ENCODE measurements around the gene DNLZ. TPM values are rescaled to one million over a fixed set of nuclear protein-coding genes. Genes with fewer than 3 reads are reported as not detected.

The DNLZ gene
- total RNA-seq, 4 donors from 2014 or later: 5.6 to 19.8 (median 13.5) TPM

DNA sequence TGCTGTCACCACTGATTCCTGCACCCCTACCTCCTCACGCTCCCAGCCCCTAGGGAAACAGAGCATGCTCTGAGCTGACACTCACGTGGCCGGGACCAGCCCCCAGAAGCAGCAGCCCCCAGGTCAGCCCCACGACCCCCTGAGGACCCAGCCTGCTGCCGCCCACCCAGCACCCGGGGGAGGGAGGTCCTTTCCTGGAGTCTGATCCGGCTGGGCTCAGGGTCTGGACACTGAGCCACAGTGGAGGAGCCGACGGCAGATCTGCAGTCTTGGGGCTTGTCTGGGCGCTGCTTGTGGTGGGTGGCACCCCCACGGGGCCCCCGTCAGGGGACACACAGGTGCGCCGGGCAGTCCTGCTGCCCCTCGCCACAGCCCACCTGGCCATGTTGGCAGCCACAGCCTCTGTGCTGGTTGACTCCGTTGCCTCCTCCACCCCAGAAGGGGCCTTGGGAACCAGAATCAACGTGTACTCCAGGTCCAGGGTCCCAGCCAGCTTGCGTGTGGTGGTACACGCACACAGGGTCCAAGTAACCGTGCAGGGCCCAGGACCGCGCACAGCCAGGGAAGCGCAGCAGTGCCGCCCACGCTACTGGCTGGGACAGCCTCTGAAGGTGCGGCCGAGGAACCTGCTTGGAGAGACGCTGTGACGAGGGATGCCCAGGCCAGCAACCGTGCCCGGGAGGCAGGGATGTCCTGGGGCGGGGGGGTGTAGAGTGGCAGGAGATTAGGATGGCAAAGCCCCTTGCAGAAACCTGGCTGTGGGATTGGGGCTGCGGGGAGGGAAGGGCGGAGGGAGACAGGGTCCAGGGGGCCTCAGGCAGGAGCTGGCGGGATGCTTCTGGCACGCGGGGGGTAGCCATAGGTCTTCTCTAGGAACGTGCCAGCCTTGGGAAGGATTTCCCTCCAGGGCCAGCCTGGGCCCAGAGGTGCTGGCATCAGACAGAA, 3.5 kb downstream of the DNLZ start:
- H3K27ac ChIP-seq: peak overlapping the region in 1 of 4 donors; percentile 91
- H3K36me3 ChIP-seq: no peaks in the 10 kb centered on the region

DNA sequence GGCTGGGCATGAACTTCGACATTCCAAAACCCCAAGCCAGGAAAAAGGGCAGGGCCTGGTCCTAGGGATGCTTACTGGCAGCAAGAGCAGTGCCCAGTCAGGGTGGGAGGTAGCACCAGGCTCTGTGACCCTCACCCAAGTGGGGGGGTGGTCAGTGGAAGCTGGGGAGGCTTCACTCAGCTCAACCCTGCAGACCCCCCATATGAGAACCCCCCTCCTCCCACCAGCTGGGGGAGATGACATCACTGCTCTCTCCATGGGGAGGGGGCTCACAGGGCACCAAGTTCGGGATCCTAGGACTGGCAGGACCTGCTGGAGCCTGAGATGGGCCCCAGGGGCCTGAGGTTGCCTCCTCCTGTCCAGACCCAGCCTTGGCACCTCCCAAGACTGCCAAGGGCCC, 4.7 kb downstream of the DNLZ start:
- Histone ChIP-seq H3K27me3 (no peaks in the 10 kb centered on the region), H3K27ac (no peak overlapping the region), H3K4me3 (no peak overlapping the region), H3K9me3 (peaks cover 0 to 6% (median 0%) of the 10 kb centered on the region in 4 donors), H3K4me1 (peaks cover under 1 to 21% (median 8%) of the 10 kb centered on the region in 4 donors), H3K36me3 (no peaks in the 10 kb centered on the region)
- TF ChIP-seq, protein P1, sequence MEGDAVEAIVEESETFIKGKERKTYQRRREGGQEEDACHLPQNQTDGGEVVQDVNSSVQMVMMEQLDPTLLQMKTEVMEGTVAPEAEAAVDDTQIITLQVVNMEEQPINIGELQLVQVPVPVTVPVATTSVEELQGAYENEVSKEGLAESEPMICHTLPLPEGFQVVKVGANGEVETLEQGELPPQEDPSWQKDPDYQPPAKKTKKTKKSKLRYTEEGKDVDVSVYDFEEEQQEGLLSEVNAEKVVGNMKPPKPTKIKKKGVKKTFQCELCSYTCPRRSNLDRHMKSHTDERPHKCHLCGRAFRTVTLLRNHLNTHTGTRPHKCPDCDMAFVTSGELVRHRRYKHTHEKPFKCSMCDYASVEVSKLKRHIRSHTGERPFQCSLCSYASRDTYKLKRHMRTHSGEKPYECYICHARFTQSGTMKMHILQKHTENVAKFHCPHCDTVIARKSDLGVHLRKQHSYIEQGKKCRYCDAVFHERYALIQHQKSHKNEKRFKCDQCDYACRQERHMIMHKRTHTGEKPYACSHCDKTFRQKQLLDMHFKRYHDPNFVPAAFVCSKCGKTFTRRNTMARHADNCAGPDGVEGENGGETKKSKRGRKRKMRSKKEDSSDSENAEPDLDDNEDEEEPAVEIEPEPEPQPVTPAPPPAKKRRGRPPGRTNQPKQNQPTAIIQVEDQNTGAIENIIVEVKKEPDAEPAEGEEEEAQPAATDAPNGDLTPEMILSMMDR (IDR thresholded peaks at IDR 0.05): no peak
- TF ChIP-seq POLR2A (IDR thresholded peaks at IDR 0.05): no peak
- no peak for DNase-seq

More for the DNA sequence above, 3.5 kb downstream of the DNLZ start:
- Histone ChIP-seq H3K4me1 (peaks cover 3 to 25% (median 10%) of the 10 kb centered on the region in 4 donors), H3K9me3 (peaks cover 0 to 10% (median 0%) of the 10 kb centered on the region in 4 donors), H3K27me3 (no peaks in the 10 kb centered on the region), H3K4me3 (no peak overlapping the region)
- no peak for DNase-seq
- TF ChIP-seq, protein P1 (IDR thresholded peaks at IDR 0.05): no peak
- TF ChIP-seq POLR2A (IDR thresholded peaks at IDR 0.05): no peak

DNA sequence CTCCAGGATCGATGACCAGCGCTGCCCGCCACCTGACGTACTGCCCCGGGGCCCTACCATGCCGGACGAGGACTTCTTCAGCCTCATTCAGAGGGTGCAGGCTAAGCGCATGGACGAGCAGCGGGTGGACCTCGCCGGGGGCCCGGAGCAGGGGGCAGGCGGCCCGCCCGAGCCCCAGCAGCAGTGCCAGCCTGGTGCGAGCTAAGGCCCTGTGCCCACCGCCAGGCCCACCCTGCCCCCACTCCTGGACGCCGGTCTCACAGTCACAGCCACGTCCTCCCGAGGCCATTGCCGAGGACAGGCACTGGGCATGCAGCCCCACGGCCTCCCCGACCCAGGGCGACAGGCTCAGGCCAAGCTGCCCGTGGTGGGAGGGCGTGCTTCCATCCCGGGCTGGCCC, 5.5 kb downstream of the DNLZ start:
- no peak for DNase-seq
- no peak overlapping the region for H3K4me3 ChIP-seq
- H3K36me3 ChIP-seq: no peaks in the 10 kb centered on the region
- no peak overlapping the region for H3K27ac ChIP-seq
- H3K4me1 ChIP-seq: peaks cover 0 to 18% (median 4%) of the 10 kb centered on the region in 4 donors
- no peaks in the 10 kb centered on the region for H3K9me3 ChIP-seq
- no peaks in the 10 kb centered on the region for H3K27me3 ChIP-seq
- TF ChIP-seq POLR2A (IDR thresholded peaks at IDR 0.05): no peak
- TF ChIP-seq, protein P1 (IDR thresholded peaks at IDR 0.05): no peak

DNA sequence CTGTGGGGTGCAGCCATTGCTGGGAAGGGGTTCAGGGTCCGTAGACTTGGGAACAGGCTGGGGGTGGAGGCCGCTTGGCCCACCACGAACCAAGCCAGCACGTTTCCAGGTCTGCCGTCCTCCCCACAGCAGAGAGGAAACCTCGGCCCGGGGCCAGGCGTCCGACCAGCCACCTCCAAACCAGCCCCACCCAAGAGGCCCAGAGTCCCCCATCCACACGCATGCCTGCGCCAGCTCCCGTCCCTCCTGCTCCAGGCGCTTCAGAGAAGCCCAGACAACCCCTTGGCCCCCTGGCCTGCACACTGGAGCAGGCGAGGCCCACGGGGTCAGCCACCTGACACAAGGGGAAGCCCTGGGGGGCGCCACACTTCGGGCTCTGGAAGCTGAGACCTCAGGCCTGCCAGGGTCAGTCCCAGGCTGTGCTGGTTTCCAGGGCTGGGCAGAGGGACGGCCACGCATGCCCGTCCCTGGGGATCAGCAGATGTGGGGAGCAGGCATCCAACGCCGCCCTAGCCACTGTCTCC, 6.3 kb downstream of the DNLZ start:
- Histone ChIP-seq H3K4me1 (peaks cover 0 to 12% (median under 1%) of the 10 kb centered on the region in 4 donors), H3K27me3 (no peaks in the 10 kb centered on the region), H3K9me3 (no peaks in the 10 kb centered on the region), H3K36me3 (no peaks in the 10 kb centered on the region), H3K27ac (no peak overlapping the region), H3K4me3 (no peak overlapping the region)
- no peak for TF ChIP-seq POLR2A (IDR thresholded peaks at IDR 0.05)
- TF ChIP-seq, protein P1 (IDR thresholded peaks at IDR 0.05): no peak
- no peak for DNase-seq

DNA sequence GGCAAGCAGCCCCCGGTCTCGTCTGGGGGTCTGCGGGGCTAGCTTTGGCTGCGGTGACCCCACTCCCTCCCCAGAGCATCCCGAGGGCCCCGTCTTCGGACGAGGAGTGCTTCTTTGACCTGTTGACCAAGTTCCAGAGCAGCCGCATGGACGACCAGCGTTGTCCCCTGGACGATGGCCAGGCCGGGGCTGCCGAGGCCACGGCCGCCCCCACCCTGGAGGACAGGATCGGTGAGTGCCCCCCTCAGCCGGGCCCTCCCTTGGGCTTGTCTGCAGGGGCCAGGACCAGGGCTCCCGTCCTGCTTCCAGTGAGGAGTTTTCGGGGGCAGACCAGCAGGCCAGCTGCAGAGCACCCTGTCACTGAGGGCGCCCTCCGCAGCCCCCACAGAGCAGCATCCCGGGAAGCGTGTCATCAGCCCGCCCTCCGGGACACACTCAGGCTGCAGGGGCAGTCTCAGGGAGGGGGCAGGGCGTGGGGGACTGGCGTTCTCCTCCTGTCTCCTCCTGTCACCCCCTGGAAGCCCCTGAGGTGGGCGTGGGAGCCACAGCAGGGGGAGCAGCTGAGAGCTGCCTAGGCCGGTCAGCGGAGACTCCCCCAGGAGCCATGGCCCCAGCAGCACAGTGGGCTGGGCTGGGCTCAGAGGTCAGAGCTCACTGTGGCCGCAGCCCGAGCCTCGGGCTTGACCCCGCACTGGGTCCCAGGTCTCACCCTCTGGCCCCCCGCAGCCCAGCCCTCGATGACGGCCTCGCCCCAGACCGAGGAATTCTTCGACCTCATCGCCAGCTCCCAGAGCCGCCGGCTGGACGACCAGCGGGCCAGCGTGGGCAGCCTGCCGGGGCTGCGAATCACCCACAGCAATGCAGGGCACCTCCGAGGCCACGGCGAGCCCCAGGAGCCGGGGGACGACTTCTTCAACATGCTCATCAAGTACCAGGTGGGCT, 7.7 kb downstream of the DNLZ start:
- no peaks in the 10 kb centered on the region for H3K9me3 ChIP-seq
- TF ChIP-seq, protein P1 (IDR thresholded peaks at IDR 0.05): no peak
- no peak for TF ChIP-seq POLR2A (IDR thresholded peaks at IDR 0.05)
- H3K27ac ChIP-seq: no peak overlapping the region
- H3K4me1 ChIP-seq: no peaks in the 10 kb centered on the region
- no peak overlapping the region for H3K4me3 ChIP-seq
- no peaks in the 10 kb centered on the region for H3K27me3 ChIP-seq
- H3K36me3 ChIP-seq: no peaks in the 10 kb centered on the region
- DNase-seq: no peak
